ENCODE measurements around the gene EEF2.
"Not testable (repeated sequence)": the region's sequence is repeated elsewhere in the genome, so short reads cannot be mapped to it uniquely, and the experiment has no call there.

The EEF2 gene

DNA sequence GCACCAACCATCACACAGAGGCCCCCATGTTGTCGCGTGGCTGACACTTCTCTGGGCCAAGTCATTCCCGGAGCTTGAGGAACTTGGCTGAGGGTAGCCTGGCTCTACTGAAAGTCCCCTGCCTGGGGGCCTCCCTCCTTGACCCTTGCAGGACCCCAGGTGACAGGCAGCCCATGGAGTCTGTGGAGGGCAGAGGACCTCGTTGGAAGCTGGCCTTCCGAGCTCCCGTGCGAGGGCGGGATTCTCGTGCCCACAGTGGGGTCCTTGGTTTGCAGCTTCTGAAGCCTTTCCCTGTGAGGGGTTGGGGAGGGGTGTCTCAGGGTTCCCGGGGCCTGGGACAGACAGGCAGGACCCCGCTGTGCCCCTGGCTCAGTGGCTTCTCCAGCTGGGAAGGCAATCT is 36.0 kb downstream of the EEF2 start:
- Histone ChIP-seq H3K9me3 (ENCODE audit: insufficient read depth, low read depth, low read length) (no peaks in the 10 kb centered on the region), H3K27ac (ENCODE audit: low read depth, low read length) (no peak overlapping the region), H3K4me3 (ENCODE audit: low read length) (no peak overlapping the region), H3K36me3 (ENCODE audit: insufficient read depth, low read length) (peaks cover 2% of the 10 kb centered on the region), H3K4me1 (ENCODE audit: insufficient read depth, low read length) (no peaks in the 10 kb centered on the region), H3K27me3 (ENCODE audit: insufficient read depth, low read length) (no peaks in the 10 kb centered on the region), H3K9ac (ENCODE audit: low read depth, low read length) (no peak overlapping the region)
- 90% methylated on average over 11 of the region's 11 CpGs for WGBS

DNA sequence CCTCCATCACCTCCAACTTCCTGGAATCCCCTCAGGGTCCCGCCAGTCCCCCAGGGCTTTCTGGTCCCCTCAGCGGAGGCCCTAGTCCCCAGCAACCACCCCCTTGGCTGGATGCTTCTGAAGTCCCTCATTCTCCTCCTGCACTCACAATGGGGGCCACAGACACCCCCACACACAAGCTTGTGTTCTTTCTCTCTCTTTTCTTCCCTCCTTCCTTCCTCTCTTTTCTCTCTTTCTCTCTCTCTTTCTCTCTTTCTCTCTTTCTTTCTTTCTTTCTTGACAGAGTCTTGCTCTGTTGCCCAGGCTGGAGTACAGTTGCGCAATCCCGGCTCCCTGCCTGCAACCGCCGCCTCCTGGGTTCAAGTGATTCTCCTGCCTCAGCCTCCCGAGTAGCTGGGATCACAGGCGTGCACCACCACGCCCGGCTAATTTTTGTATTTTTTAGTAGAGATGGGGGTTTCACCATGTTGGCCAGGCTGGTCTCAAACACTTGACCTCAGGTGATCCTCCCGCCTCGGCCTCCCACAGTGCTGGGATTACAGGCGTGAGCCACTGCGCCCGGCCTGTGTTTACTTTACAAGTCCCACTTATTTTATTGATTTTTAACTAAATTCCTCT is 37.8 kb downstream of the EEF2 start:
- not testable (repeated sequence) for H3K4me3 ChIP-seq (ENCODE audit: low read length); H3K4me1 ChIP-seq (ENCODE audit: insufficient read depth, low read length); H3K27ac ChIP-seq (ENCODE audit: low read depth, low read length); H3K9me3 ChIP-seq (ENCODE audit: insufficient read depth, low read depth, low read length); H3K9ac ChIP-seq (ENCODE audit: low read depth, low read length); H3K27me3 ChIP-seq (ENCODE audit: insufficient read depth, low read length)
- WGBS, result 92% methylated on average over 15 of the region's 15 CpGs
- peaks cover 13% of the 10 kb centered on the region for H3K36me3 ChIP-seq (ENCODE audit: insufficient read depth, low read length)

DNA sequence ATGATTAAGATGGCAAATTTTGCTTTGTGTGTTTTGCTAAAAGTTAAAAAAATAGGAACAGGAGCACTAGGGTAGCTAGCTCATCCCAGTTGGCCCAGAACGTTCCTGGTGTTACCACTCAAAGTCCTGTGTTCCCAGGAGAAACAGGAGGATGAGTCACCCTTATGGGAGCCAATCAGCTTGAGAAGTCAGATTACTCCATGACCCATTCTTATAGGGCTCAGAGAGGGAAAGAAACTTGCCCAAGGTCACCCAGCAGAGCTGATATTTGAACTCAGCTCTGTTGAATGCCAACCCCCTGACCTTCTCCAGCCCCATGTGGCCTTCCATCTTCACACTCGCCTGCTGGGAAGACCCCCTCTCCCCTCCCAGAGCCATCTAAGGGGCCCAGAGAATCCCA is 39.4 kb downstream of the EEF2 start:
- no peaks in the 10 kb centered on the region for H3K9me3 ChIP-seq (ENCODE audit: insufficient read depth, low read depth, low read length)
- no peak overlapping the region for H3K4me3 ChIP-seq (ENCODE audit: low read length)
- H3K4me1 ChIP-seq (ENCODE audit: insufficient read depth, low read length), result no peaks in the 10 kb centered on the region
- H3K27me3 ChIP-seq (ENCODE audit: insufficient read depth, low read length), result no peaks in the 10 kb centered on the region
- H3K27ac ChIP-seq (ENCODE audit: low read depth, low read length), result no peak overlapping the region
- H3K36me3 ChIP-seq (ENCODE audit: insufficient read depth, low read length), result peaks cover 22% of the 10 kb centered on the region
- H3K9ac ChIP-seq (ENCODE audit: low read depth, low read length), result no peak overlapping the region
- 75% methylated on average over 2 of the region's 2 CpGs for WGBS

DNA sequence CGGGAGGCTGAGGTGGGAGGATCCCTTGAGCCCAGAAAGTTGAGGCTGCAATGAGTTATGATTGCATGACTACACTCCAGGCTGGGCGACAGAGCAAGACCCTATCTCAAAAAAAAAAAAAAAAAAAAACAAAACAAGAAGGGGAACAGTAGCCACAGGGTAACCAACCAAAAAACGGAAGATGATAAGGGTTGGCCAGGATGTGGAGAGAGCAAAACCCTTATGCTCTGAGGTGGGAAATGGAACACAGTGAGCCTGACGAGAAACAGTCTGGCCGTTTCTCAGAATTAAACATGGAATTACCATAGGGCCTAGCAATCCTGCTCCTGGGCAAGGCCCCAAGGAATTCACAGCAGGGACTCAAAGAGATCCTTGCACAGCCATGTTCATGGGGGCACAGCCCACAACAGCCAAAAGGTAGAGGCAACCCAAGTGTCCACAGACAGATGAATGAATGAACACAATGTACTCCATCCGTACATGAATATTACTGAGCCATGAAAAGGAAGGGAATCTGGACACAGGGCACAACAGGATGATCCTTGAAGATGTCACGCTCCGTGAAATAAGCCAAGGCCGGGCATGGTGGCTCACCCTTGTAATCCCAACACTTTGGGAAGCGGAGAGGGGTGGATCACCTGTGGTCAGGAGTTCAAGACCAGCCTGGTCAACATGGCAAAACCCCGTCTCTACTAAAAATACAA is 41.1 kb downstream of the EEF2 start:
- Histone ChIP-seq H3K27ac (ENCODE audit: low read depth, low read length) (no peak overlapping the region), H3K9ac (ENCODE audit: low read depth, low read length) (no peak overlapping the region), H3K4me1 (ENCODE audit: insufficient read depth, low read length) (no peaks in the 10 kb centered on the region), H3K36me3 (ENCODE audit: insufficient read depth, low read length) (peaks cover 26% of the 10 kb centered on the region), H3K9me3 (ENCODE audit: insufficient read depth, low read depth, low read length) (no peaks in the 10 kb centered on the region), H3K4me3 (ENCODE audit: low read length) (no peak overlapping the region), H3K27me3 (ENCODE audit: insufficient read depth, low read length) (no peaks in the 10 kb centered on the region)
- WGBS, result 94% methylated on average over 10 of the region's 11 CpGs

DNA sequence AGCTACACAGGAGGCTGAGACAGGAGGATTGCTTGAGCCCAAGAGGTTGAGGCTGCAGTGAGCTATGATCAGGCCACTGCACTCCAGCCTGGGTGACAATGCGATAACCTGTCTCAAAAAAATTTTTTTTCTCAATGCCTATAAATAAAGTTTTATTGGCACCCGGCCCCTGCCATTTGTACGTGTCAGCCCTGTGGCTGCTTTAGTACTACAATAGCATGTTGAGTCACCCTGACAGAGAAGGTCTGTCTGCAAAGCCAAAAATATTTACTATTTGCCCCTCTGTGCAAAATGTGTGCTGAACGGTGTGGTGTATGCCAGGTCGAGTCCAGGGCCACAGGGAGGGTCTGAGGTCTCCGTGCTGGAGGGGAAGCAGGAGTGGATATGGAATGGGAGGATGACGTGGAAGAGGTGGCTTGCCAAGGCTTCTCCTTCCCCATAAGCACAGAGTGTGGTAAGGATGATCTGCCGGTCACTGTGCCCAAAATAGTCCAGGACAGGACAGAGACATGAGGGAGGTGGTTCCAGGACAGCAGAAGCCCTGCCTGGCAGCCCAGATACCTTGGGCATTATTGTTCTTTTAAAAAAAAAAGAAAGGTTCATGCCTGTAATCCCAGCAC is 42.4 kb downstream of the EEF2 start:
- Histone ChIP-seq H3K4me3 (ENCODE audit: low read length) (no peak overlapping the region), H3K9ac (ENCODE audit: low read depth, low read length) (no peak overlapping the region), H3K27me3 (ENCODE audit: insufficient read depth, low read length) (no peaks in the 10 kb centered on the region), H3K4me1 (ENCODE audit: insufficient read depth, low read length) (no peaks in the 10 kb centered on the region), H3K27ac (ENCODE audit: low read depth, low read length) (no peak overlapping the region), H3K9me3 (ENCODE audit: insufficient read depth, low read depth, low read length) (no peaks in the 10 kb centered on the region), H3K36me3 (ENCODE audit: insufficient read depth, low read length) (peaks cover 26% of the 10 kb centered on the region)
- 97% methylated on average over 8 of the region's 8 CpGs for WGBS

DNA sequence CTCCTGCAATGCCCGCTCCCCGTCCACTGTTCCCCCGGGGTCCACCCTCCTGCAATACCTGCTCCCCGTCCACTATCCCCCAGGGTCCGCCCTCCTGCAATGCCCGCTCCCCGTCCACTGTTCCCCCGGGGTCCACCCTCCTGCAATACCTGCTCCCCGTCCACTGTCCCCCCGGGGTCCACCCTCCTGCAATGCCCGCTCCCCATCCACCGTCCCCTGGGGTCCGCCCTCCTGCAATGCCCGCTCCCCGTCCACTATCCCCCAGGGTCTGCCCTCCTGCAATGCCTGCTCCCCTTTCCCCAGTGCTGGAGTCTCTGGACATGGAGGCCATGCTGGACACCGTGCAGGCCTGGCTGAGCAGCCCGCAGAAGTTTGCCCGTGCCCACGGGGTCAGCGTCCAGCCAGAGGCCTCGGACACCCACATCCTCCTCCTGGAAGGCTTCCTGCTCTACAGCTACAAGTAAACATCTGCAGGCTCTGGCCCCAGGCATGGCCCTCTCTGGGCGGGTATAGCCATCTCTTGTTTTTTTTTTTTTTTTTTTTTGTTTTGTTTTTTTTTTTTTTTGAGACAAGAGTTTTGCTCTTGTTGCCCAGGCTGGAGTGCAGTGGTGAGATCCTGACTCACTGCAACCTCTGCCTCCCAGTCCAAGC is 46.8 kb downstream of the EEF2 start:
- not testable (repeated sequence) for H3K27me3 ChIP-seq (ENCODE audit: insufficient read depth, low read length)
- H3K36me3 ChIP-seq (ENCODE audit: insufficient read depth, low read length), result peaks cover 22% of the 10 kb centered on the region; the same call in 1 of the 2 replicates
- WGBS, result 97% methylated on average over 21 of the region's 22 CpGs

DNA sequence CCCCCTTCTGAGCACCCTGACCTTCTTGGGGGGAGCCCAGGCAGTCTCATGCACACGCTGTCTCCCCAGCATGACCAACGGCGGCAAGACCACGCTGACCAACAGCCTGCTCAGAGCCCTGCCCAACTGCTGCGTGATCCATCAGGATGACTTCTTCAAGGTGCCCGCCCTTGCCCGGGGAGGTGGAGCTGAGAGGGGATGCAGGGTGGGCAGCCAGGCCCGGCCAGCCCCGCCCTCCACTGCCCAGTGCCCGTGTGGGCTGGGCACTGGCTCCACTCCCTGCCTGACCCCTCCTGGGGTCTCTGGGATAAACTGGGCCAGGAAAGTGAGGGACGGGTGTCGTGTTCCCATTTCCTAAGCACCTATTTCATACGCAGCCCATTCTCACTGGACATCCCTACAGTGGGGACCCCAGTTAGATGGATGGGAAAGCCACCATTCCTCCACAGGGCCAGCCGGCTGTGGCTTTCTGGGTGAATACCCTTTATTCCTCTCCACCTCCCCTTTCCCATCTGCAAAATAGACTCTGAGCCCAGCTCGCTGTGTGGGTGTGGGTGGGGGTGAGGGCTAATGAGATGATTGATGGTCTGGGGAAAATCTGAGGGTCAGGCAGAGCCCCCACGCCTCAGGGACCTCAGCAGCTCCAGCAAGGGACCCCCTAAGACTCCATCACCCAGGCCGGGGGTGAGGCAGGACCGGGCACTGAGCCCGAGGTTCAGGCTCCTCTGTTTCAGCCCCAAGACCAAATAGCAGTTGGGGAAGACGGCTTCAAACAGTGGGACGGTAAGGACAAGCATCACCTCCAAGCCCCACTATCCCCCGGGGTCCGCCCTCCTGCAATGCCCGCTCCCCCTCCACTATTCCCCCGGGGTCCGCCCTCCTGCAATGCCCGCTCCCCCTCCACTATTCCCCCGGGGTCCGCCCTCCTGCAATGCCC is 48.5 kb downstream of the EEF2 start:
- Histone ChIP-seq H3K27ac (ENCODE audit: low read depth, low read length) (no peak overlapping the region), H3K4me3 (ENCODE audit: low read length) (no peak overlapping the region), H3K4me1 (ENCODE audit: insufficient read depth, low read length) (no peaks in the 10 kb centered on the region), H3K27me3 (ENCODE audit: insufficient read depth, low read length) (peaks cover 7% of the 10 kb centered on the region; the same call in 1 of the 2 replicates), H3K36me3 (ENCODE audit: insufficient read depth, low read length) (peaks cover 10% of the 10 kb centered on the region; the same call in 1 of the 2 replicates), H3K9ac (ENCODE audit: low read depth, low read length) (no peak overlapping the region), H3K9me3 (ENCODE audit: insufficient read depth, low read depth, low read length) (no peaks in the 10 kb centered on the region)
- WGBS, result 92% methylated on average over 22 of the region's 29 CpGs

More for the DNA sequence above, 46.8 kb downstream of the EEF2 start:
- not testable (repeated sequence) for H3K9ac ChIP-seq (ENCODE audit: low read depth, low read length); H3K4me3 ChIP-seq (ENCODE audit: low read length); H3K4me1 ChIP-seq (ENCODE audit: insufficient read depth, low read length); H3K27ac ChIP-seq (ENCODE audit: low read depth, low read length); H3K9me3 ChIP-seq (ENCODE audit: insufficient read depth, low read depth, low read length)

DNA sequence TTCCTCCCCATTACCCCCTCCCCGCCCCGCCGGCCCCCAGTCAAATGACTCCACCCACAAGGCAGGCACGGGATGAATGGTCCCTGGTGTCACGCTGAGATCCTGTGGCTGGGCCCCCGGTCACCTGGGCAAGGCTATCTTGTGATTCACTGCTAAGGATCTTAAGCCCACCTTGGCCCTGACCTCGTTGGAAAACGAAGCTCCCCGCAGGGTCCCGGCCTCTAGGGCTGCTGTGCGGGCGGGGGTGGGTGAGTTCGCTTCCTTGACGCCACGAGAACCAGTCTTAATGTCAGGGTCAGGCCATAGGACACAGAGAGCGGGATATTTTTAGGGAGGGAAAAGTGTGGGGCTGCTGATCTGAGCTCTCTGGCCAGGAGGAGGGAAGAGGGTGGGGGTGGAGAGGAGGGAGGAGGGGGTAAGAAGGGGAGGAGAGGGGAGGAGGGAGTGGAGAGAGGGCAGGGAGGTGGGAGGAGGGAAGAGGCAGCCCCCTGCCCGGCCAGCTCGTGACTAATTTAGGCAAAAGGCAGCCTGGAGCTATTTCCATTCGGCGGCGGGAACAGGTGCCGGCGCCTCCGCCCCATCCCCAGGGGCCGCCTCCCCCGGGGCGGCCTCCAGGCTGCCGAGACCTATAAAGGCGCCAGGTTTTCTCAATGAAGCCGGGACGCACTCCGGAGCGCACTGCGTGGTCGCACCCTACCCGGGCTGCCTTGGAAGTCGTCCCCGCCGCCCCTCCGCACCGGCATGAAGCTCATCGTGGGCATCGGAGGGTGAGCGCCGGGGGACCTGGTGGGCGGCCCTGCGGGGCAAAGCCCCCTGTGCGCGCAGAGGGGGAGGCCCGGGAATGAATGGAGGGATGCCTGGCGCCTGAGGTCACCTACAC is 52.1 kb downstream of the EEF2 start, which contains the start of gene NMRK2:
Gene NMRK2, plus strand, starts transcription at position 139 of the 880 bp plus-strand sequence. Its CDS starts 603 bp downstream, at position 742.
- H3K4me3 ChIP-seq (ENCODE audit: low read length), result peak within 1 kb of the TSS; percentile 83

DNA sequence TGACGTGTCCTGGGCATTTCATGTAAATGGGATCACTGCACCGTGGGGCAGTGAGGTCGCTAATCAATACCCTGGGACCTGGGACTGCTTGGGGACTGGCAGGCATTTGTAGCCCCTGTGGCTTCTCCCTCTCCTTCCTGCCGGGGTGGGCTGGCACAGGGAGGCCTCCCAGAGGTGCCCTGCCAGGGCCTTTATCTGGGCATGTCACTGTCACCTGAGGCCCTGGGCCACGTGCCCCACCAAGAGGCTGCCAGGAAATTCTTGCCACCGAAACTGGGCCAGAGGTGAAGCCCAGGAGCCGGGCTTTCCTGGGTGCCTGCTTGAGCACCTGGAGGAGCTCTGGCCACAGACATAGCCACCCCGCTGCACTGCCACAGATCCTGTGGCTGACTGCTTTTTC is 54.2 kb downstream of the EEF2 start:
- 87% methylated on average over 8 of the region's 8 CpGs for WGBS
- H3K9me3 ChIP-seq (ENCODE audit: insufficient read depth, low read depth, low read length), result no peaks in the 10 kb centered on the region
- no peak overlapping the region for H3K4me3 ChIP-seq (ENCODE audit: low read length)
- no peak overlapping the region for H3K27ac ChIP-seq (ENCODE audit: low read depth, low read length)
- no peaks in the 10 kb centered on the region for H3K4me1 ChIP-seq (ENCODE audit: insufficient read depth, low read length)
- no peaks in the 10 kb centered on the region for H3K36me3 ChIP-seq (ENCODE audit: insufficient read depth, low read length)
- no peak overlapping the region for H3K9ac ChIP-seq (ENCODE audit: low read depth, low read length)
- peaks cover 7% of the 10 kb centered on the region; the same call in 1 of the 2 replicates for H3K27me3 ChIP-seq (ENCODE audit: insufficient read depth, low read length)

More for the DNA sequence above, 52.1 kb downstream of the EEF2 start, which contains the start of gene NMRK2:
- WGBS, result under 1% methylated on average over 51 of the region's 51 CpGs
- no peaks in the 10 kb centered on the region for H3K4me1 ChIP-seq (ENCODE audit: insufficient read depth, low read length)
- peaks cover 7% of the 10 kb centered on the region; the same call in 1 of the 2 replicates for H3K27me3 ChIP-seq (ENCODE audit: insufficient read depth, low read length)
- peak within 1 kb of the TSS; percentile 89 for H3K9ac ChIP-seq (ENCODE audit: low read depth, low read length)
- no peaks in the 10 kb centered on the region for H3K9me3 ChIP-seq (ENCODE audit: insufficient read depth, low read depth, low read length)
- H3K27ac ChIP-seq (ENCODE audit: low read depth, low read length), result peak within 1 kb of the TSS; percentile 98
- 0 out of 2 replicates have a peak, but pooled peaks cover 3% of the 10 kb centered on the region for H3K36me3 ChIP-seq (ENCODE audit: insufficient read depth, low read length)
